ENCODE measurements around the gene ZDHHC6.

The ZDHHC6 gene

GRCh38 chr10:112446055-112446854, 459 bp downstream of the ZDHHC6 start:
- Histone ChIP-seq H3K27ac (ENCODE audit: low read depth in 2 of 2, low read length in 2 of 2) (peak overlapping the region; percentile 83 to 84), H3K4me3 (ENCODE audit: low read length in 2 of 2) (peak overlapping the region; percentile 87 to 99), H3K9me3 (ENCODE audit: control insufficient read depth in 2 of 2, low read length in 2 of 2) (no peaks in the 10 kb centered on the region), H3K4me1 (ENCODE audit: control insufficient read depth in 2 of 2, insufficient read depth in 2 of 2, low read length in 2 of 2) (peaks cover 7 to 12% of the 10 kb centered on the region in 2 donors), H3K9ac (ENCODE audit: low read depth in 1 of 2, low read length in 2 of 2) (peak overlapping the region; percentile 91 to 96), H3K27me3 (ENCODE audit: control insufficient read depth in 2 of 2, insufficient read depth in 2 of 2, low read length in 2 of 2) (no peaks in the 10 kb centered on the region), H3K36me3 (ENCODE audit: control insufficient read depth in 2 of 2, insufficient read depth in 2 of 2, low read length in 2 of 2) (peaks cover 9 to 21% of the 10 kb centered on the region in 2 donors)

GRCh38 chr10:112442063-112442462, 4.7 kb downstream of the ZDHHC6 start:
- Histone ChIP-seq H3K4me1 (ENCODE audit: control insufficient read depth in 2 of 2, insufficient read depth in 2 of 2, low read length in 2 of 2) (no peaks in the 10 kb centered on the region), H3K9ac (ENCODE audit: low read depth in 1 of 2, low read length in 2 of 2) (no peak overlapping the region), H3K27ac (ENCODE audit: low read depth in 2 of 2, low read length in 2 of 2) (no peak overlapping the region), H3K27me3 (ENCODE audit: control insufficient read depth in 2 of 2, insufficient read depth in 2 of 2, low read length in 2 of 2) (no peaks in the 10 kb centered on the region), H3K36me3 (ENCODE audit: control insufficient read depth in 2 of 2, insufficient read depth in 2 of 2, low read length in 2 of 2) (peaks cover 29 to 44% of the 10 kb centered on the region in 2 donors), H3K4me3 (ENCODE audit: low read length in 2 of 2) (no peak overlapping the region), H3K9me3 (ENCODE audit: control insufficient read depth in 2 of 2, low read length in 2 of 2) (no peaks in the 10 kb centered on the region)

DNA sequence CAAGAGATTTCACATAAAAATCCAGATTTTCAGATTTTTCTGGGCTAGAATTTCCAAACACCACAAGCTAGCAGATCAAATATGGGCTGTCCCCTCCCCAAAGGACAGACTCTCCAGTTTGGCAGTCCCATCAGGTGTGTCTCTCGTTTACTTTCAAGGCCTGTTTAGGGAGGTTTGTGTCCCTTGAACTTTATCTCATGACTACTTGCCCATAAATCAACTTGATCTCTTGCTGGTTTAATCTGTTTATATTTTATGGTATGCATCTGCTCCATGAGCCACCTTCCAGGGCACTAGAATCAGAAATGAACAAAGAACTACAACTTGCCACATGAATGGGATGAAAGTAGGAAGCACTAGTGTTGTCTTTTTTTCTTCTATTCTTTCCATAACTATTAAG, 5.2 kb downstream of the ZDHHC6 start:
- Histone ChIP-seq H3K27me3 (ENCODE audit: control insufficient read depth in 2 of 2, insufficient read depth in 2 of 2, low read length in 2 of 2) (no peaks in the 10 kb centered on the region), H3K4me3 (ENCODE audit: low read length in 2 of 2) (no peak overlapping the region), H3K27ac (ENCODE audit: low read depth in 2 of 2, low read length in 2 of 2) (no peak overlapping the region), H3K9me3 (ENCODE audit: control insufficient read depth in 2 of 2, low read length in 2 of 2) (no peaks in the 10 kb centered on the region), H3K36me3 (ENCODE audit: control insufficient read depth in 2 of 2, insufficient read depth in 2 of 2, low read length in 2 of 2) (peaks cover 30 to 49% of the 10 kb centered on the region in 2 donors), H3K9ac (ENCODE audit: low read depth in 1 of 2, low read length in 2 of 2) (no peak overlapping the region), H3K4me1 (ENCODE audit: control insufficient read depth in 2 of 2, insufficient read depth in 2 of 2, low read length in 2 of 2) (no peaks in the 10 kb centered on the region)

DNA sequence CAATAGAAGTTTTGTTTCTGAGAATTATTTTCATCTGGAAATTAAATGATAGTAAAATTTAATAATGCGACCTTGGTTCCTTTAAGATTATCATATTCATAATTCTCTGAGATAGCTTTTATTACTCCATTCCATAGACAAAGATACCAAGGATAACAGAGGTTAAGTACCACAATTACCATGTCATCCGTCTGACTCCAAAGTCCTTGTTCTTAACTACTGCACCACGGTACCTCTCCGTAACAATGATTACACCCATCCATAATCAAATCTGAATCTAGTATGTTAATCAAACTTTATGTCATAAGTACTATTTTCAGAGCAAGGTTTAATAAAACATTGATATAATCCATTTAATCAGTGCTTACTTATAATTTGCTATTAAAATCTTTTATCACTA, 8.4 kb downstream of the ZDHHC6 start:
- Histone ChIP-seq H3K4me3 (ENCODE audit: low read length in 2 of 2) (no peak overlapping the region), H3K27ac (ENCODE audit: low read depth in 2 of 2, low read length in 2 of 2) (no peak overlapping the region), H3K36me3 (ENCODE audit: control insufficient read depth in 2 of 2, insufficient read depth in 2 of 2, low read length in 2 of 2) (peaks cover 46 to 54% of the 10 kb centered on the region in 2 donors), H3K27me3 (ENCODE audit: control insufficient read depth in 2 of 2, insufficient read depth in 2 of 2, low read length in 2 of 2) (no peaks in the 10 kb centered on the region), H3K9me3 (ENCODE audit: control insufficient read depth in 2 of 2, low read length in 2 of 2) (no peaks in the 10 kb centered on the region), H3K9ac (ENCODE audit: low read depth in 1 of 2, low read length in 2 of 2) (no peak overlapping the region), H3K4me1 (ENCODE audit: control insufficient read depth in 2 of 2, insufficient read depth in 2 of 2, low read length in 2 of 2) (no peaks in the 10 kb centered on the region)

GRCh38 chr10:112434988-112435619, 11.6 kb downstream of the ZDHHC6 start:
- no peaks in the 10 kb centered on the region for H3K9me3 ChIP-seq (ENCODE audit: control insufficient read depth in 2 of 2, low read length in 2 of 2)
- H3K36me3 ChIP-seq (ENCODE audit: control insufficient read depth in 2 of 2, insufficient read depth in 2 of 2, low read length in 2 of 2) = peaks cover 56 to 58% of the 10 kb centered on the region in 2 donors
- H3K27ac ChIP-seq (ENCODE audit: low read depth in 2 of 2, low read length in 2 of 2) = no peak overlapping the region
- no peaks in the 10 kb centered on the region for H3K27me3 ChIP-seq (ENCODE audit: control insufficient read depth in 2 of 2, insufficient read depth in 2 of 2, low read length in 2 of 2)
- H3K4me3 ChIP-seq (ENCODE audit: low read length in 2 of 2) = no peak overlapping the region
- no peak overlapping the region for H3K9ac ChIP-seq (ENCODE audit: low read depth in 1 of 2, low read length in 2 of 2)
- H3K4me1 ChIP-seq (ENCODE audit: control insufficient read depth in 2 of 2, insufficient read depth in 2 of 2, low read length in 2 of 2) = no peaks in the 10 kb centered on the region

- no peak overlapping the region for H3K4me3 ChIP-seq (ENCODE audit: low read length in 2 of 2)
- no peaks in the 10 kb centered on the region for H3K9me3 ChIP-seq (ENCODE audit: control insufficient read depth in 2 of 2, low read length in 2 of 2)
- H3K36me3 ChIP-seq (ENCODE audit: control insufficient read depth in 2 of 2, insufficient read depth in 2 of 2, low read length in 2 of 2) = peaks cover 63 to 67% of the 10 kb centered on the region in 2 donors
- H3K27ac ChIP-seq (ENCODE audit: low read depth in 2 of 2, low read length in 2 of 2) = no peak overlapping the region
- no peaks in the 10 kb centered on the region for H3K27me3 ChIP-seq (ENCODE audit: control insufficient read depth in 2 of 2, insufficient read depth in 2 of 2, low read length in 2 of 2)
- H3K9ac ChIP-seq (ENCODE audit: low read depth in 1 of 2, low read length in 2 of 2) = no peak overlapping the region
- H3K4me1 ChIP-seq (ENCODE audit: control insufficient read depth in 2 of 2, insufficient read depth in 2 of 2, low read length in 2 of 2) = no peaks in the 10 kb centered on the region
Observed at GRCh38 chr10:112433136-112433535, 13.6 kb downstream of the ZDHHC6 start.

- Histone ChIP-seq H3K4me3 (ENCODE audit: low read length in 2 of 2) (no peak overlapping the region), H3K27ac (ENCODE audit: low read depth in 2 of 2, low read length in 2 of 2) (no peak overlapping the region), H3K4me1 (ENCODE audit: control insufficient read depth in 2 of 2, insufficient read depth in 2 of 2, low read length in 2 of 2) (no peaks in the 10 kb centered on the region), H3K9me3 (ENCODE audit: control insufficient read depth in 2 of 2, low read length in 2 of 2) (no peaks in the 10 kb centered on the region), H3K9ac (ENCODE audit: low read depth in 1 of 2, low read length in 2 of 2) (peak overlapping the region in 1 of 2 donors; percentile 18), H3K36me3 (ENCODE audit: control insufficient read depth in 2 of 2, insufficient read depth in 2 of 2, low read length in 2 of 2) (peaks cover 79% of the 10 kb centered on the region in 2 donors), H3K27me3 (ENCODE audit: control insufficient read depth in 2 of 2, insufficient read depth in 2 of 2, low read length in 2 of 2) (no peaks in the 10 kb centered on the region)
Observed at GRCh38 chr10:112429654-112430230, 17.0 kb downstream of the ZDHHC6 start.

DNA sequence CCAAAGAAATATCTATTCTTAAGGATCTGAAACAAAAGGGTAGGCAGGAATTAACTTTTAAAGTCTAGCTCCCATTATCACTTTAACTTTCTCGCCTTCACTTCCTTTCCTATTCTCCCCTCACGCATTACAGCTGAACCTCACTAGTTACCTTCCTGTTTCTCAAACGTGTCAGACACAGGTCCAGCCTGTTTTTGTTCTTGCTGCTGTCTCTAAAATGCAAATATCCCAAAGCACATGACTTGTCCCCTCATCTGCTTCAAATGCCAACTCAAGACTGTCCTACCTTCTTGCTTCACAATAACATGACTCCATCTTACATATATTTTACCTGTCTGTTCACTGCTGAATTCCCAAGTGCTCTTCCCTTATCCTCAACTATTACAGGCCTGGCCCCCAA, 17.6 kb downstream of the ZDHHC6 start:
- peaks cover 80 to 85% of the 10 kb centered on the region in 2 donors for H3K36me3 ChIP-seq (ENCODE audit: control insufficient read depth in 2 of 2, insufficient read depth in 2 of 2, low read length in 2 of 2)
- no peaks in the 10 kb centered on the region for H3K9me3 ChIP-seq (ENCODE audit: control insufficient read depth in 2 of 2, low read length in 2 of 2)
- H3K4me1 ChIP-seq (ENCODE audit: control insufficient read depth in 2 of 2, insufficient read depth in 2 of 2, low read length in 2 of 2) = no peaks in the 10 kb centered on the region
- H3K27me3 ChIP-seq (ENCODE audit: control insufficient read depth in 2 of 2, insufficient read depth in 2 of 2, low read length in 2 of 2) = no peaks in the 10 kb centered on the region
- no peak overlapping the region for H3K4me3 ChIP-seq (ENCODE audit: low read length in 2 of 2)
- H3K9ac ChIP-seq (ENCODE audit: low read depth in 1 of 2, low read length in 2 of 2) = peak overlapping the region in 1 of 2 donors; percentile 18
- H3K27ac ChIP-seq (ENCODE audit: low read depth in 2 of 2, low read length in 2 of 2) = no peak overlapping the region

- Histone ChIP-seq H3K9ac (ENCODE audit: low read depth in 1 of 2, low read length in 2 of 2) (no peak overlapping the region), H3K9me3 (ENCODE audit: control insufficient read depth in 2 of 2, low read length in 2 of 2) (no peaks in the 10 kb centered on the region), H3K4me1 (ENCODE audit: control insufficient read depth in 2 of 2, insufficient read depth in 2 of 2, low read length in 2 of 2) (no peaks in the 10 kb centered on the region), H3K27ac (ENCODE audit: low read depth in 2 of 2, low read length in 2 of 2) (no peak overlapping the region), H3K36me3 (ENCODE audit: control insufficient read depth in 2 of 2, insufficient read depth in 2 of 2, low read length in 2 of 2) (peaks cover 77 to 86% of the 10 kb centered on the region in 2 donors), H3K4me3 (ENCODE audit: low read length in 2 of 2) (no peak overlapping the region), H3K27me3 (ENCODE audit: control insufficient read depth in 2 of 2, insufficient read depth in 2 of 2, low read length in 2 of 2) (no peaks in the 10 kb centered on the region)
Observed at GRCh38 chr10:112426111-112426510, 20.6 kb downstream of the ZDHHC6 start.

DNA sequence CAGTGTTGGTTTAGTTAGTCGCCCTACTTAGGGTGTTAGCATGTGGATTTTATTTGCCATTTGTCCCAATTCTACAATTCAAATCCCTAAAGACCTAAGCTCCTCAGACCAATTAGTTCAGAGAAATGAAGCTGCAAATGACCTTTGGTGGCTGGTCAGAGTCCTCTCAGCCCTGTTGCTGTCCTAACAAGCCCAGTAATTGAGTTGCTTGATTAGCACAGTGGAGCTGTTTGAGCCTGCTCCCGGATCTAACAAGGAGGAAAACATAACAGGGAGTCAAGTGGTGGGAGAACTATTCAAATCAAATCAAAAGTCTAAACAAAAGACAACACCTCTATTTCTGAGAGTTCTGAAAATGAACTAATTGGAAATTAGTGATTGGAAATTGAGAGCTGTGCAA, 22.1 kb downstream of the ZDHHC6 start:
- no peak overlapping the region for H3K4me3 ChIP-seq (ENCODE audit: low read length in 2 of 2)
- no peaks in the 10 kb centered on the region for H3K27me3 ChIP-seq (ENCODE audit: control insufficient read depth in 2 of 2, insufficient read depth in 2 of 2, low read length in 2 of 2)
- no peak overlapping the region for H3K27ac ChIP-seq (ENCODE audit: low read depth in 2 of 2, low read length in 2 of 2)
- no peaks in the 10 kb centered on the region for H3K9me3 ChIP-seq (ENCODE audit: control insufficient read depth in 2 of 2, low read length in 2 of 2)
- H3K9ac ChIP-seq (ENCODE audit: low read depth in 1 of 2, low read length in 2 of 2) = no peak overlapping the region
- peaks cover 75 to 82% of the 10 kb centered on the region in 2 donors for H3K36me3 ChIP-seq (ENCODE audit: control insufficient read depth in 2 of 2, insufficient read depth in 2 of 2, low read length in 2 of 2)
- H3K4me1 ChIP-seq (ENCODE audit: control insufficient read depth in 2 of 2, insufficient read depth in 2 of 2, low read length in 2 of 2) = no peaks in the 10 kb centered on the region

Measured in mucosa of rectum (tissue), 2 donors.